Dedifferentiated amniotic fluid mesenchymal stem cell (primary cell): ENCODE data around the gene MORN4.
"Not testable (repeated sequence)": the region's sequence is repeated elsewhere in the genome, so short reads cannot be mapped to it uniquely, and the experiment has no call there.

ENCODE experiments used
- DNase-seq: peaks from one replicate; pipeline ENCODE4 v3.0.0-alpha.2; 2016; ENCODE audit errors: extremely low spot score

MORN4 gene

DNA sequence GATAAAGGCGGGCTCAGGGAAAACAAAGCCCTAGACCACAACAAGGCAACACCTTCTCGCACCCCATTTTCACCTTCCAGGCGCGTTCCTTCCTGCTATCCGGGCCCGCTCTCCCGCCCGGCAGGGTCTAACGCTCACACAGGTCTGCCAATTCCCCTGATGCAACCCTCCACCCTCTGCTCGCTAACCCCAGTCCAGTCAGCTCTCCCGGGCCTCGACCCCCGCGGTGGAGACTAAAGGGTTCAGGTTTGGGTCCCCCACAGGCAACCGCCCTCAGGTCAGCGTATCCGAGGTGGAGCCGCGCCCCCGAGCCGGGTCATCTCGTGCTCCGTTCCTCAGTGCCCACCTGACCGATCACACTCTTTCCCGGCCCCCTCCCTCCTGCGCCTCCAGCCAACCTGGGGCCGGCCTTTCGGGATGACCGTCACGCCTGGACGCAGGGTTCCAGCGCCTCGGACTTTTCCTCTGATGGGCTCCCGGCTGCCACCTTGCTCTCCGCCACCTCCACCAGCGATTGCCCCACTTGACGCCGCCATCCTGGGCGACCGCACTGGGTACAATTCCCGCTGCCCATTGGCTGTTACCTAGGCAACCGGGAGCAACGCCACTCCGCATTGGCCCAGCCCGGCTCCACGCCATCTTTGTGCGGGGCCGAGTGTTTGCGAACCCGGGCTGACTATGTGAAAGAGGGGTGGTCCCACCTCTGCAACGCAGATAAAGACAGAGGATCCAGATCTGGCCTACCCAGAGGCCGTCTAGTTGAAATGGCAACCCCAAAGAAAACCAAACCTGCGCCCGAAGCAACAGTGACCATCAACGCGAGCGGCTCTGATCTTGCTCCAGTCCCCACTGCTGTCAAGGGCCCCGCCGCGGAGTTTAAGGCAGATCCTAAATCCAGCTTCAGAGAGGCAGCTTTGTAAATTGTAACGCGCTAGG is at the start of gene MORN4:
Gene MORN4 (minus strand): TSS at position 552 of the 936 bp plus-strand sequence. CDS start 13,847 bp downstream, outside the sequence.
- DNase-seq: peak; percentile 90

DNA sequence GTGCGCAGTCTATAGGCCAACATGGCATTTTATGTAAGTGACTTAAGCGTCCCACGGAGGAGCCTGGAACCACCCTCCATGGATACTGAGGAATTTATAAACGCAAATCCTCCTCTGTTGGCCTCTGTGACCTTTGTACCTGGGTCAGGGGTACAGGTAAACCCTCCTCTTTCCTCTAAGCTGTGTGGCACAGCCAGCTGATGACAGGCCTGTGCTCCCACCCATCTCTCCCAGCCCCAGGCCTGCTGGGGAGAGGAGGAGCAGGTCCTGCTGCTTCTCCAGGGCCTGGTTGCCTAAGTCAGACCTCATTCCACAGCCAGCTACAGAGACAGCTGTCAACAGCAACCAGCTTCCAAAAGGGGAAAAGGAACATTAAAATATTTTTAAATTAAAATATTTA is 48.7 kb upstream of the MORN4 start:
- no peak for DNase-seq

DNA sequence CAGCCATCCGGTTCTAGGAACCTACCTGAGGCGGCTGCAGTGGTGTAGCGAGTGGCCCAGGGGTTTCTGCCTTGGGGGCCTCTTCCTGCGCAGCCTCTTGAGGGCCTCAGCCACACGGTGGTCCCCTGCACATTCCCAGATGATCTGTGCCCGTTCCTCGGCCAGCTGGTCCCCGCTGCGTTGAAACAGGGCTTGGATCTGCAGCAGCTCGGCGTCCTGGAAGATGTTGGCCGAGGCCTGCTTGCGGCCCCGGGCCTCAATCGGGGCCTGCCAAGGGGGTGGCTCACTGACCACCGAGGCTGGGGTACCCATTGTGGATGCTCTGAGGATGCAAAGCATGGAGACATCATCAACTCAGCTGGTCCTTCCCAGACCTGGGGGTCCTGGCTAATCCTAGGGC is 46.3 kb upstream of the MORN4 start:
- no peak for DNase-seq

DNA sequence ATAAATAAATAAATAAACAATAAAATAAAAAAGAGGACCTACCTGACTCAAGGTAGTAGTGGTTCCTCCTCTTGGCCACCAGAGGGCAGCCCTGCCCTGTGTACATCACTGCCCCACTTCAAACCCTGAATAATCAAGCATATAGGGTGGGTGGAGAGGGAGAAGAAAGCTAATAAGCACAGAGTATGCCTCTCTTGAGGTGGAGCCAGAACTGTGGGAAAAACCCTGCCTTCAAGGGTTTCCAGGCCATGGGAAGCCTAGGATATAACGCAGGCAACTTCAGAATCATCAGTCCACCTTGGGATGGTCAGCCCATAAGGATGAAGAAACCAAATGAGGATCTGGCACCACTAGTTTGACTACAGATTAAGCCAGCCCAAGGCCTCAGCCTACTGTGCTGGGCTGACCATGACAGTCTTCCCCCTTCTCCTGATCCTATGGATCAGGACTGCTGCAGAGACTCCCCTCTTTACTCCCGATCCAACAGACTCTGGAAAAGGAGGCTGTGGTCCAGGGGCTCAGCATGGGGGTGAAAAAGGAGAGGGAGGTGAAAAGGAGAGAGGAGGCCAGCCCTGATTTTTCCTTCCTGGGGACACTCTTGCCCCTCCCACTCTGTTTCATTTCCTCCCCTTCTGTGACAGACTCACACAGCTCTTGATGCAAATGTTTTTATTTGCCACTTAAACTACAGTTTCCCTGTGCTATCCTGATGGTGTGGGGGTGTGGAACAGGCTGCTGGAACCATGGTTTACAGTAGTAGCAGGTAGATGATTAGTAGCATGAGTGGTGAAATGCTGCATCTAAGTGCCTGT is 43.7 kb upstream of the MORN4 start:
- peak; percentile 36 for DNase-seq

DNA sequence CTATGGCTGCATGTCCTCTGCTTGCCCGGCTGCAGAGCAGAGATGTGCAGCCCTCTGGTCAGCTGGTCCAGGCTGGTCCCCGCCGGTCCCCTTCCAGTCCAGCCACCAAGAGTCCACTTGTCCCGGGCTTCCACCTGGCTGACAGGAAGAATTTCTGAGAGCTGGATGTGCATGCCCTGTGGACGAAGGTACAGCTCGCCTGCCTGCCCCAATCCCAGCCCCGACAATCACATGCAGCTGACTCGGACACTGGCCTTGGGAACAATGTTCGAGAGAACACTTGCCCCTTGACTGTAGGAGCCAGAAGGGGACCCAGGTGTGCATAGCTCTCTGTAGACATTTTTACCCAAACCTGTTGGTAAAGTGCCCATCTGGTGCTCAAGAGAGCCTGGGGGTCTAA is 41.9 kb upstream of the MORN4 start:
- no peak for DNase-seq

DNA sequence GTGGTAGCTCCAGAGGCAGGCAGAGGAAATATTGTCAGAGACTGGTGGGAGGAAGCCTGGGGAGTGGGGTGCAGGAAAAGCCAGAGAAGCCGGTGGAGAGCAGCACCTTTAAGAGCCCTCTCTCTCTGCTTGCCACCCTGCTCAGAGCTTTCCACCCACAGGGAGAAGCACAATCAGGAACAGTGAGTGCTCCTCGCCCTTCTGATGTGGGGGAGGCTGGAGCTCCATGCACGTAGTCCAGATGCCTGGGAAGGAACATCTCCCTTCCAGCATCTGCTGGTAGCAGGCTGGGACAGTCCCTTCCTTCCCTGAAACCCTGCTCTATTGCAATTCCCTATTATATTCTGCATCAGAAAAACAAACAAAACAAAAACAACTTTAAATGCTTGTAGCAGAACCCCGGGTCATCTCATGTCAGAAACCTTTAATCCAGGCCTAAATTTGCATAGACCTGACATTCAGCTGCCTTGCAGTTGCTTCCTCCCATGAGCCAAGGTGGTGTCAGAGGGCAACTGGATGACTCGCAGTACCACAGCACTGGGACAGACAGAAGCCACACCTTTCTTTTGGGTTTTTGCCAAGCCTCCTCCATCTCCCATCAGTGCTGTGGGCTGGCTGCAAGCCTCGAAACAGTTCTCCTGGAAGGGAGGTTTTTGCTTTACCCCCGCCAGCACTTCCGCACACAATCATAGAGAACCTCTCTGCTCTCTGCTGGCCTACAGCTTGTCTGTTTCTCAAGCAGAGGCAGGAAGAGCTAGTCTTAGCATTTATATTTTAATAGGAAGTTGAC is 40.6 kb upstream of the MORN4 start:
- no peak for DNase-seq

DNA sequence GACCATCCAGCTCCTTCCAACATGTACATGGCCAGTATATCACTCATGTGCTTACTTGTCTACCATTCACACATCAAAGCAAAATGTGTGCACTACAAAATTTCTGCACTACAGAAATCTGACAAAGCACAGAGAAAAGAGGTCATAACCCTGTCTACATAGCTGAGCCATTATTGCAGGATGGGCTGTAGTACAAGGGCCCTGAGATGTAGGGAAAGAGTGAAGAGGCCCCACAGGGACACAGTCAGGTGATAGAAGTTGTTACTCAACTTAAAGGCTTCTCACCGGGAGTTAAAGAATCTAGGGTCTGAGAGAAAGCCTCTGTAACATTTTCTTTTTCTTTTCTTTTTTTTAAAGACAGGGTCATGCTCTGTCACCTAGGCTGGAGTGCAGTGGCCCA is 36.3 kb upstream of the MORN4 start:
- no peak for DNase-seq

GRCh38 chr10:97667463-97667862 is 34.2 kb upstream of the MORN4 start:
- DNase-seq: no peak

DNA sequence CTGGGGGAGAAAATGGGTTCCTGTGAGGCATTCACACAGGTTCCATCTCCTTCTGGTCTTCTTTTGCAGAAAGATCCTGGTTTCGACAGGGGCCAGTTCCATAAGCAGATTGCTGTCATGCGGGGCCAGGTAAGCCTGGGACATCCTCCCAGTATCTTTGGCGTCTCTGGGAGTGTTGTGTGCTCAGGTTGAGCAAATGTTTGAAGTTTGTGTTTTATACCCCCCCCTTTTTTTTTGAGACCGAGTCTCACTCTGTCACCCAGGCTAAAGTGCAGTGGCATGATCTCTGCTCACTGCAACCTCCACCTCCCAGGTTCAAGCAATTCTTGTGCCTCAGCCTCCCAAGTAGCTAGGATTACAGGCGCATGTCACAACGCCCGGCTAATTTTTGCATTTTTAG is 33.7 kb upstream of the MORN4 start:
- no peak for DNase-seq

- DNase-seq: no peak
These were observed 31.1 kb upstream of the MORN4 start for GRCh38 chr10:97664282-97664850.

DNA sequence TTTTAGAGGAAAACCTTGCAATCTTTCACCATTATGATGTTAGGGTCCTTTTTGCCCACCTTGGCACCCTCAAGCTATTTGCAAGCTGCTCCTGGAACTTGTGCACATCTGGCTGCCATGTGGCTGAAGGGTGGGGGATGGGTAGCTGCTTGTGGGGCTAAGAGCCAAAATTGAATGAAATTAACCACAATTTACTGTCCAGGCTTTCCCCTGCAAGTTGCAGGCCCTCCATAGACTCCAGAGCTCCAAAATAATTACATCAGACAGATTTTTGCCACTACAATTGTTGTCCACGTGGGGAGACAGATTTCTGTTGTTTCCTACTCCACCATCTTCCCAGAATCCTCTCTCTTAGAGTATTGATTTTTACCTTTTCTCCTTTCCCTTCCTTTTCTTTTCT is 26.3 kb upstream of the MORN4 start:
- DNase-seq: no peak

DNA sequence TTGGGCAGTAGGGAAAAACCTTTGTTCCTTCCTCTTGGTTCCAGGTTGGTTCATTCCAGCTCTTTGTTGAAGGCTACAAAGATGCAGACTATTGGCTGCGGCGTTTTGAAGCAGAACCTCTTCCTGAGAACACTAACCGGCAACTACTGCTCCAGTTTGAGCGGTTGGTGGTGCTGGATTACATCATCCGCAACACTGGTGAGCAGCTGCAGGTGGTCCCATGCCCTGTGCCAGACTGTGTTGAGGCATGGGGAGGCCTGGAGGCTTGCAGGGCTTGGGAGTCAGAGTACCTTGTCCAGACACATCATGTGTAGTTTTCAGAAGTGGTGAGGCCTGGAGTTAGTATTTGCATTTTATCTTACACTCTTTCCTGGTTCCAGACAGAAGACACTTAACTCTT is 23.5 kb upstream of the MORN4 start:
- no peak for DNase-seq

- no peak for DNase-seq
These were observed 18.5 kb upstream of the MORN4 start for GRCh38 chr10:97651773-97652172.

DNA sequence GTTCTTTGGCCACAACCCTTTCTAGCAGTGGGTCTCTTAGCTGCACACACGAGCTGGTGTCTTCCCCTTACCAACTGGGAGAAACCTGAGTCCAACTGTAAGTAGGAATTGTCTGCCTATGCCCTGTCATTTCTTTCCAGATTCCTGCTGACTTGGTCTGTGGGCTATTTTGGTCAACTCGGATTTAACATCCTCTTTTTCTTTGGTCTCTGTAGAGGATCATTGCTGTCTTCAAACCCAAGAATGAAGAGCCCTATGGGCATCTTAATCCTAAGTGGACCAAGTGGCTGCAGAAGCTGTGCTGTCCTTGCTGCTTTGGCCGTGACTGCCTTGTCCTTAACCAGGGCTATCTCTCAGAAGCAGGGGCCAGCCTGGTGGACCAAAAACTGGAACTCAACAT is 17.4 kb upstream of the MORN4 start:
- no peak for DNase-seq

GRCh38 chr10:97649405-97649750 is 16.1 kb upstream of the MORN4 start:
- not testable (repeated sequence) for DNase-seq

- peak; percentile 76 for DNase-seq
These were observed 15.5 kb upstream of the MORN4 start for GRCh38 chr10:97648562-97649404.

DNA sequence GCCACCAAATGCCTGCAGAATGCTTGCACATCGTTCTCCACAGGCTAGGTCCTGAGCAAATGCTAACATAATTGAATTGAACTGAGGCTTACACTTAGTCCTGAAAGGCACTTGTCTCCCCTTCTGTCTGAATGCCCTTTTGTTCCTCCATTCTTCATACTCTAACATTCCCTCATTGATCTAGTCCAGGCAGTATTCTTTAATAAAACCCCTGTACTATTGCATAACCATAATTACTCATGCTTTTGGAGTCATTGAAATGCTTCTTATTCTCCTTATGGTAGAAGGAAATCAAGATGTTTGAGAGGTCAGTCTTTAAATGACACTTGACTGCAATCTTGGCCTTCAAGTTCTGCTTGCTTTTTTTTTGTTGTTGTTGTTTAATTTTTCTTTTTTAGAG is 14.3 kb upstream of the MORN4 start:
- DNase-seq: no peak

GRCh38 chr10:97644936-97645335 is 11.6 kb upstream of the MORN4 start:
- DNase-seq: no peak

GRCh38 chr10:97643441-97643985 is 10.2 kb upstream of the MORN4 start:
- no peak for DNase-seq

DNA sequence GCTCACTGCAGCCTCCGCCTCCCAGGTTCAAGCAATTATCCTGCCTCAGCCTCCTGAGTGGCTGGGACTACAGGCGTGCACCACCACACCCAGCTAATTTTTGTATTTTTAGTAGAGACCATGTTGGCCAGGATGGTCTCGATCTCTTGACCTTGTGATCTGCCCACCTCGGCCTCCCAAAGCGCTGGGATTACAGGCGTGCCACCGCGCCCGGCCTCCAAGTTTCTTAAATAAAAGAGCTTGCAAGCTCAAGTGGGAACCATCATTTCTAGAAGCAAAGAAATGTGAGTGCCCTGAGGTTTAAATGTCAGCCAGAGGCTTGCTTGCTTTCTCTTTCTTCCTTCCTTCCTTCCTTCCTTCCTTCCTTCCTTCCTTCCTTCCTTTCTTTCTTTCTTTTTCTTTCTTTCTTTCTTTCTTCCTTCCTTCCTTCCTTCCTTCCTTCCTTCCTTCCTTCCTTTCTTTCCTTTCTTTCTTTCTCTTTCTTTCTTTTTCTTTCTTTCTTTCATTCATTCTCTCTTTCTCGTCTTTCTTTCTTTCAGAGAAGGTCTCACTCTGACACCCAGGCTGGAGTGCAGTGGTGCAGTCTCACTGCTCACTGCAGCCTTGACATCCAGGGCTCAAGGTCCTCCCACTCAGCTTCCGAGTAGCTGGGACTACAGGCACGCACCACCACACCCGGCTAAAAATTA is 9.3 kb upstream of the MORN4 start:
- DNase-seq: not testable (repeated sequence)
